GM18861 (cell line): ENCODE results near the gene COL5A1.
"Not testable (repeated sequence)": the region's sequence is repeated elsewhere in the genome, so short reads cannot be mapped to it uniquely, and the experiment has no call there.

Experiments
- ATAC-seq: cut with Tn5 transposase; IDR thresholded peaks from one replicate; pipeline ENCODE4 v1.9.1; 2021; ENCODE audit not compliant: unreplicated experiment

COL5A1 gene

DNA sequence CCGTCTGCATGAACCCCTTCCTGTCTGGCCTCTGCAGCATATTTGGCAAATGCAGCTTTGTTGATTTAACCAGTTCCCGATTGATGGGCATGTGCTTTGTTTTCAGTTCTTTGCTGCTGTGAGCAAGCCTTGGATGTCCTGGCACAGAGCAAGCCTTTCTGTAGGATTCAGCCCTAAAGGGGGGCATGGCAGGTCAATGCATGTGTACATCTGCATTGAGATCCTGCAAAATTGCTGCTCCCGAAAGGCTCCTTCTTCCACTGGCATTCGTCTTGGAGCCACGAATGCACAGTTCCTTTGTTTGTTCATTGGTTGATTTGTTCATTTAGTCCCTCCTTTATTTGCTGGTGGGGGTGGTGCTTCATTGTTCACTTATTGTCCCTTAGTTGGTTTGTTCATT lies 34.8 kb downstream of the COL5A1 start:
- no peak for ATAC-seq

DNA sequence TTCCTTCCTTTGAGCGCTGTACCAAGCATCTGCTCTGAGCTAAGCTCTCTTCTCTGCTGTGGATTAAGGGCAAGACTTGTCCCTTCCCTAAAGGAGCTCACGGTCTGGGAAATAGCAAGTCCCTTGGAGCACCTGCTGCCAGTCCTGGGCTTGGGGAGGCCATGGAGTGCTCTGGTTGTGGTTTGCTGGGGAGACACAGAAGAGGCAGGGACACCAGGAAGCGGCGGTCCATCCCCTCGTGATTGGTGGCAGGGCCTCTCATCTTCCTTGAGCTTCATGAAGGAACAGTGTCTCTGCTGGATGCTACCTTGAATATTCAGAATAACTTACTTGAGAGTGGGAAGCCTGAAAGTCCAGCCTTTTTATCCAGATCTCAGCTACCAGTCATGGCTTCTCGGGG lies 35.3 kb downstream of the COL5A1 start:
- ATAC-seq: no peak

DNA sequence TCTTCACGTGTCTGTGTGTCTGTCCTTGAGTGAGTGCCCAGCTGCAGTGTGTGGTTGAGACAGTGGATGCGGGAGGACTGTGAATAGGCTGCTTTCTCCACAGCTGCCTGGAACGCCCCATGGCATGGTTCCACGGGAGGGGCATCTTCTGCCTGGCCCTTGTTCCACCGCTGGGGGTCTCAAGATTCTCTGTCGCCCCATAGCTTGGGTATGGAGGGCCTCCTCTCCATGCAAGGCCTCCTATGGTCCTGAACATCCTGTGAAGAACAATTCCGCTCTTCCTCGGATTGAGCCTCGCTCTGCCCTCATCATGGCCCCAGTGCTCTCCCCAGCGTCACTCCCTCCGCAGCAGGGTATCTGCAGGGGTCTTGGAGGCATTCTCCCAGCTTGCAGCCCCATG lies 36.1 kb downstream of the COL5A1 start:
- ATAC-seq: no peak

DNA sequence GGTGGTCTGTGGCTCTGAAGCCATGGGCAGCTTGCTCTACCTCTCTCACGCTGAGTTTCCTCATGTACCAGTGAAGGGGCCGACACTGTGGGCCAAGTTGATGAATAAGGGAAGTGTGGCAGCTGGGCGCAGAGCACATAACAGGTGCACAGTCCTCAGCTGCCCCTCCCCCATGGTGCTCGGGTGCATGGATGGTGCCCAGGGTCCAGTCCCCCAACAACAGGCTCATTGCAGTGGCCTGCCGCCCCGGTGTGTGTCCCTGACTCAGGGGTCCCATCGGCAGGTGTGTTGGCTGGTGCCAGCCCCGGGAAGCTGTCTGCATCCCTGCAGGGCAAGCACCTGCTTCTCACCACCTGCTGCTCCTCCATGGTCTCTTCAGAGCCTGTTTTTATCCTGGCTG lies 36.6 kb downstream of the COL5A1 start:
- ATAC-seq: no peak

DNA sequence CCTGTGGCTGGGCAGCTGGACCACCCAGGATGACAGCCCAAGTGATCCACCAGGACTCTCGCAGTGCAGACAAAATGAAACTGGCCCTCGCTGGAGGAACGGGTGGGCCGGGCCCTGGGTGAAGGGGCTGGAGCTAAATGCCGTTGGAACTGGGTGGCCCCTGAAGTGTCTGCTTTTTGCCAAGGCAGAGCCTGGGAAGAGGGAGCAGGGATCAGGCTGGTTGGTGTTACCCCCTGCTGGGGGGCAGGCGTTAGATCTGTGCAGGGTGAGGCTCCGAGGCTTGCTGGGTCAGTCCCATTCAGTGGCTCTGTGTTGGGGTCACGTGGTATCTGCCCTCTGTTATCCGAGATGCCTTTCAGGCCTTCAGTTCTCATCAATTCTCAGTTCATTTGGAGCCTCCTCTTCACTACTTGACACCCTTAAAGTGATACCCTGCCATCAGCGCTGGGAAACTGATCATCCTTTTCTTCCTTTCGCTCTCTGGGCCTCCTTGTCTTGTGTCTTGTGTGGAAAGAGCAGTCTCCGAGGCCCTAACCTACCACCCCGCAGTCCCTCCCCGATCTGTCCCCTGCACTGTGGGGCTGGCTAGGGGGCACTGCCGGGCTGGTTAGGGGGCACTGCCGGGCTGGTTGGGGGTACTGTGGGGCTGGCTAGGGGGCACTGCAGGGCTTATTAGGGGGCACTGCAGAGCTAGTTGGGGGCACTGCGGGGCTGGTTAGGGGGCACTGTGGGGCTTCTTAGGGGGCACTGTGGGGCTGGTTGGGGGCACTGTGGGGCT lies 37.3 kb downstream of the COL5A1 start:
- no peak for ATAC-seq

DNA sequence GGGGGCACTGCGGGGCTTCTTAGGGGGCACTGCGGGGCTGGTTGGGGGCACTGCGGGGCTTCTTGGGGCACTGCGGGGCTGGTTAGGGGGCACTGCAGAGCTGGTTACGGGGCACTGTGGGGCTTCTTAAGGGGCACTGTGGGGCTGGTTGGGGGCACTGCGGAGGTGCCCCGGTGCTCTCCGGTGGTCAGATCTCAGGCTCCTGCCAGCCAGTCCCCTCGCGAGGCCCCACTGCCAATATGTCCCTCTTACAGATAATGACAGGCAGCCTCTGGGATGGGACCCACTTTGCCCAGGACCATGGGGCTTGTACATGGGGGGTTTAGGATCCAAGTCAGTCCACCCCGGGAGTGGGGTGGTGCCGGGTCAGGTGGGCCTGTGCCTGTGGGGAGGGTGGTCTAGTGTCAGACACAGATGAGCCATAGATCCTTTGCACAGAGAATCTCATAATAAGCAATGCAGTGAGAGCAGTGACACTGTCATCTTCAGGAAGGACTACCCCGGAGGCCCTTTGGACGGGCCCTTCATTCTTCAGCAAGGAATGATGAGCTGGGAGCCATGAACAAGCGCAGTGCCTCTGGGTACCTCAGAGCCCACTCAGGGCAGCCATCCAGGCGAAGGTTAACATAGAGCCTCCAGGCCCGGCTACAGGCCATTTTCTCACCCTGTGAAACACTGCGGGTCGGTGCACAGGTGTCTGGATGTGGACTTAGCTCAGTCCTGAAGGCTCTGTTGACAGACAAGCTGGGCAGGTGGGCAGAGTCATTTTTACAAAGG lies 38.2 kb downstream of the COL5A1 start:
- no peak for ATAC-seq

DNA sequence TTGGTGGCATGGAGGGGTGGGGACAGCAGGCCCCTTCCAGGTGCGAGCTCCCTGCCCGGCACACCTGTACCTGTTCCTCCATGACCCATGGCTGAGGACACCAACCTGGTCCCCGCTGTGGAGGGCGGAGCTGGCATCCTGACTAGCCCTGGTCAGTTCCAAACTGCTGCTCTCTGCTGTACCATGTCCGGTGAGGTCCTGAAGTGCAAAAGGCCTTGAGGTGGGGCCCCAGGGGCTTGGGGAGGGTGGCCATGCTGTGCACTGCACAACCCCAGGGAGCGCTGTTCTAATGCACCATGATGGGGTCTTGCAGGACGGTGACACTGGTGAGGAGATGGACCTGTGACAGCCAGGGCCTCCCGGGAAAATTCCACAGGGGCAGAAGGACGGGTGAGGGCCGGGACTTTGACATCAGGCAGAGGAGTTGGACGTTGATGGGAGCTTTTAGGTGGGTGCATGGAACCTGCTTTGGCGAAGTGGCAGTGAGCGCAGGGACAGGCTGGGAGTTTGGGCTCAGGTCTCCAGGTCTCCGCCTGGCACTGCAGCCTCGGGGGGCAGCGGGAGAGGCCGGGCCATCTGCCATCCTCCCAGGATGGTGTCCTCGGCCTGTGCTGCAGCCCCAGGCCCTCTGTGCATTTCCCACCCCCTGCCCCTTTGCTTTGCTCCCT lies 38.9 kb downstream of the COL5A1 start:
- no peak for ATAC-seq

DNA sequence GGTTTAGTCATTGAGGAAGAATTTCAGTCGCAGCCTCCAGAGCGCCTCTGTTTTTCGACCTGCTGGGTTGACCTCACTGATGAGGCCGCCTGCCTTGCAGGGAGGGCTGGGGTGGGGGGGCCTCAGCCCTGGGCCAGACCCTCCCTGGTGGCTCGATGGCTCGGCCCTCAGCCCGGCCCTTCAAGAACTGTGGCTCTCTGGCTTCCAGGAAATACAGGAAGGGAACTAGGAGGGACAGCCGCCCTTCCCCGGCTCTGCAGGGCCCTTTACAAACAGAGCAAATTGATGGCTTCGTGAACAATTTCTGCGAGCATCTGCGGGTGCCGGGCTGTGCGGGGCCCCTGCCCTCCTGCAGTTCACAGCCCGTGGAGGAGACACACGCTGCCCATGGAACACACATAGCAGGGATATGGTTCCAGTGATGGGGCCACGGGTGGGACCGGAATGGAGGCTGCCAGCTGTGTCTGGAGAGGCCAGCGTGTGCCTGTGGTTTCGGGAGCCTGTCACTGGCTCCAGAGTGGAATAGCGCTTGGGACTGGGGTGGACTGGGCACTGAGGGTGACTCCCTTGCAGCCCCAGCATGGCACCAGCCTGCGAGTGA lies 39.6 kb downstream of the COL5A1 start:
- ATAC-seq: no peak

DNA sequence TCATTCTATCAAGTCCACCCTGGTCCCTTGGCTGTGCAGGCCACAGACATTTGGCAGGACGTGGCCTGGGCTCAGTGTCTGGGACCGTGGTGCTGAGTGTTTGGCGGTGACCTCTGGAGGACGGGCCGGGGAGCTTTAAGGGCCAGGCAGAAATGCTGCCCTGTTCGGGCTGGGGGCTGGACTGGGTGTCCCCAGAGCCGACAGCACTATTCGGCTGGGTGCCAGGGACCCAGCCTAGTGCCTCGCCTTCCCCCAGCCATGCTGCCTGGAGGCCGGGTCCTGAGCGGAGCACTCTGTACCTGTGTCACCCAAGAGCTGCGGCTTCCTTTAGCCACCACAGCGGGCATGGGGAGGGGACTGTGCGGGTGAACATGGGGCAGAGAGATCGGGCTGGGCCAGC lies 40.4 kb downstream of the COL5A1 start:
- no peak for ATAC-seq

DNA sequence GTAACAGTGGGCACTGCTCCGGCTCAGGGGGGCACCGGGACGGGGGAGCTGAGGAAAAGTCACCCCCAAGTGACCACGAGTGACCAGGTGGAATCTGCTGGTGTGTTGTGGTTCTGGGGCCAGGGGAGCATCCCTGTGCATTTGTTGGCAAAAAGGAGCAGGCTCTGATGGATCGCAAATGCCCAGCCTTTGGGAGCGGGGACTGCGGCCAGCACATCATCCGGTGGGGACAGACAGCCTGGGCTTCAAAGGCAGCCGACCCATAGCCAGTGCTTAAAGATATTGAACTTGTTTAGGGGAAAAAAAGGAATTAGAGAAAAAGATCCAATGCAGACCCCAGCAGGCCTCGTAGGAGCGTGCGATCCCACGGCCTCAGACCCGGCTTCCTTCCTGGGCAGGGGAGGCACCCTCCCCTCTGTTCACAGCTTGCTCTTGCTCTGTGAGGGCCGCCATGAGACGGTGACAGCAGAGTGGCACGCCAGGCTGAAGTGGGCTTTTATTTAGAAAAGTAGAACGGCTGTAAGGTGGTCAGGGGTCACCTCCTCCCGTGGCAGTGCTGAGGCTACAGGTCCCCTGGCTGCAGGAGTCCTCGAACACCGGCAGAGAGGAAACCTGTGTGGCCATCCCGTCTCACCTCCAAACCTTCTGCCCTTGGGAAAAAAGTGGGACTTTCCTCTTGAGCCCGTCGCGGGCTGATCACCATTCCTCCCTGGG lies 41.2 kb downstream of the COL5A1 start:
- no peak for ATAC-seq

DNA sequence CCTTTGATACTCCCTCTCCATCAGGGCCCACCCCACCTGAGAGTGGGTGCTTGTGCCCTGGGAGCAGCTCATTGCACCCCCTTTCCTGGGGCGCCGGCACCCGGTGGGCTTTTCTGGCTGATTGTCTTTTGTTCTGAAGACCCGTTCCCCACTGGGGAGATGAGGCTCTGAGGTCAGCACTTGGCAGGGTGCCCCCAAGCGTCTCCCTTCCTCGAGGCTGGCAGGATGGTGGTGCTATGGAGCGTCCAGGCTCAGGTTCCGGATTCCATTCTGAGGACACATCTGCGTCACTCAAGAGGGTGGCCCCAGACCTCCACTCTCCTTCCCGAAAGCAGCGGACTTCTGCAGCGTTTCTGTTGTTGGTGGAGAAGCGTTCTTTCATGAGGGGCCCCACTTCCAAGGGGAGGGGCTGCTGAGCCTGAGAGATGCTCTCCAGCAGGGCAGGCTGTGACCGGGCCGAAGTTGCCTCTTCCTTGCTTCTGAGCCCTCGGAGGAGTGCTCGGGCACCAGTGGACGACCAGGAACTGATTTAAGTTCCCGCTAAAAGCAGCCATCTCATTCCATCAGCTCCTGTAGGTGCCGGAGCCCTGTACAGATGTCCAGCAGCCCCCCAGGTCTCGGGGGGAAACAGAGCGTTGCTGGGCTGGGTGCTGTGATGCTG lies 42.2 kb downstream of the COL5A1 start:
- no peak for ATAC-seq

DNA sequence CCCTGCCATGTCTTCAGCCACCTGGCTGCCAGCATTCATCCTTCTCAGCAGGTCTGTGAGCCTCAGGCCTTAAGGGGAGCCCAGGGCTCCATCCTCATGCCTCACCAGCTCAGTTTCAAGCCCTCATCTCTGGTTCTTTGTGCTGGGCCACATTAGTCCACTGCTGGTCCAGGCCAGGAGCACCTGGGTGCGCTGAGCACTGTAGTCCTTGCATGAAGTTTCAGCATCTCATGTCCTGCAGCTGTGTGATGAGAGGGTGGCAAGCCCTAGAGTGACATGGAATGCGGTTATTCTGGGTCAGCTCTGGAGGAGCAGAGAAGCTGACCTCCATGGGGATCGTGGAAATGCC lies 42.7 kb downstream of the COL5A1 start:
- no peak for ATAC-seq

DNA sequence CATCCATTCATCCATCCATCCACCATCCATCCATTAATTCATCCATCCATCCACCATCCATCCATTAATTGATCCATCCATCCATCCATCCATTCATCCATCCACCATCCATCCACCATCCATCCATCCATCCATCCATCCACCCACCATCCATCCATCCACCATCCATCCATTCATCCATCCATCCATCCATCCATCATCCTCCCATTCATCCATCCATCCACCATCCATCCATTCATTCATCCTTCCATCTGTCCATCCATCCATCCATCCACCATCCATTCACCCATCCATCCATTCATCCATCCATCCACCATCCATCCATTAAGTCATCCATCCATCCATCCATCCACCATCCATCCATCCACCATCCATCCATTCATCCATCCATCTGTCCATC lies 43.3 kb downstream of the COL5A1 start:
- not testable (repeated sequence) for ATAC-seq

DNA sequence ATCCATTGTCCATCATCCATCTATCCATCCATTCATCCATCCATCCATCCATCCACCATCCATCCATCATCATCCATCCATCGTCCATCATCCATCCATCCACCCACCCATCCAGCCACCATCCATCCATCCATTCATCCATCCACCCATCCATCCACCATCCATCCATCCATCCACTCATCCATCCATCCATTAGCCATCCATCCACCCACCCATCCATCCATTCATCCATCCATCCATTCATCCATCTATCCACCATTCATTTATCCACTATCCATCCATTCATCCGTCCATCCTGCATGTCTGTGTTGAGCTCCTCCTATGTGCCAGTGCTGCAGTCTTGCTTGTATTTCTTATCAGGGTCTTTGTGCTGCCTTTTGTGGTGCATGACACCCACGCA lies 44.2 kb downstream of the COL5A1 start:
- no peak for ATAC-seq

DNA sequence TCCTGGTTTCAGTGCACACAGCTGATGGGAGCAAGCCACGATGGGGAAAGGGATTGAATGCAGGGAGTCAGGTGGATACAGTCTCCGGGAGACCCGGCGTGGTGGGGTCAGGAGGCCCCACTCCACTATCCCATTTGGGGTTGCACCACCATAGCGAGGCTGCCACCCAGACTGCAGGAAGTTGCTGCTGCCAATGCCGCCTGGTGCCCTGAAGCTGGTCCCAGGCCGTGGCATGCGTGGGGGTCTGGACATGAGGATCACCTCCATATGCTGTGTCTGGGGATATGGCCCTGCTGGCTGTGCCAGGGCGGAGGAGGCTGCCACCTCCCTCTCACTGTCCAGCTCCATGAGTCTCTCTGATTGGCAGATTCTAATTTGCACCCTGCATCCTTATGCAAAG lies 45.3 kb downstream of the COL5A1 start:
- ATAC-seq: no peak

DNA sequence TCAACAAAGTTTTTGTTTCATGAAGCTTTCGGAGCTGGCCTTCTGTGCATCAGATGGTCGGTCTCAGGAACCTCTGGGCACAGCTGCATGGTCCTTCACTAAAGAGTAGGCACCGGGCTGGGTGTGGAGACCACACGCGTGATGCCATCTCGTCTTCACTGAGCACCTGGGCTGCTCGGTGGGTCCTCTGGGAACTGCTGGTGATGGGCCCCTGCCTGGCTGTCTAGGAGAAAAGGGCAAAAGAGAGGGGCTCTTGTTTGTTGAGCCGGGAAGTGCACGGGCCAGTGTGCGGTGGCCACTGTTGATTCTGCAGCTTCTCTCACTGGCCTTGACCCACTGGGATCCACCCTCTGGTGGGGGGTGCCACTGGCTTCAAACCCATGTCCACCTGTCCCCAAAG lies 46.0 kb downstream of the COL5A1 start:
- no peak for ATAC-seq

DNA sequence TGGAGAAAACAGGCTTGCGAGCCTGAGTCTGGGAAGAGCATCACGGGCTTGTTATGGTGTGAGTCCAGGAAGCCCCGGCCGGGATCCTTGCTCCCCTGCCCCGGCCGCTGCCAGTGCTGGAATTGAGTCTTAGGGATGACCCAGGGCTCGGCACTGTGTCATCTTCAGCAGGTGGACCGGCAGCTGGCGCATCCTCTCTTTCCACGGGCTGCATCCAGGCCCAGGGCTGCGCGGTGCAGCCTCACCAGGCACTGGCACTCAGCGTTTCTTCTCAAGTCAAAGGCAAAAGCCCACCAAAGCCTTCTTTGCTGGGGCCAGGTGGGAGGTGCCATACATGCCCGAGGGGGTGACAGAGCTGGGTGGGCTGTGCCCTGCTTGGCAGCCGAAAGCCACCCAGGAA lies 46.6 kb downstream of the COL5A1 start:
- ATAC-seq: no peak

DNA sequence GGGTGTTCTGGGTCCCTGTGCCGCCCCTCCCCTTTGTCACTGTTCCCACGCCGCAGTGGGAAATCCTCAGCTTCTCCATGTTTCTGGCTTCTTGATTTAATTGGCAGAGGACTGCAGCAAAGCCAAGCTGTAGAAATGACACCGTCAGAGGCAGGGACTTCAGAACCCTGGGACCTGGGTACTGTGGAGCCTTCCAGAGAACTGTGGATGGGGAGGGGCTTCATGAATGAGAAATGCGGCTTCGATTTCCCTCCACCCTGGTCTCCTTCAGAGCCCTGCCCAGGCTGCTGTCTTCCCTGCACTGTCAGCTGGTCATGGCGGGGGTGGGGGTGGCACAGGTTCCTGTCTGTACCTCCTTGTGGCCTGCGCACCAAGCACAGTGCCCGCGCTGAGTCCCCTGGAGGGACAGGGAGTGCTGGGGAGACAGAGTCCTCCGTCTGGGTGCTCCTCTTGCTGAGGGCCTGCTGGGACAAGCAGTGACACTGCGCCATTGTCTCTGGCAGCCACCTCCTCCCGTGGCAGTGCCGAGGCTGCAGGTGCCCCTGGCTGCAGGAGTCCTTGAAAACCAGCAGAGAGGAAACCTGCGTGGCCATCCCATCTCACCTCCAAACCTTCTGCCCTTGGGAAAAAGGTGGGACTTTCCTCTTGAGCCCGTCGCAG lies 47.2 kb downstream of the COL5A1 start:
- ATAC-seq: no peak

DNA sequence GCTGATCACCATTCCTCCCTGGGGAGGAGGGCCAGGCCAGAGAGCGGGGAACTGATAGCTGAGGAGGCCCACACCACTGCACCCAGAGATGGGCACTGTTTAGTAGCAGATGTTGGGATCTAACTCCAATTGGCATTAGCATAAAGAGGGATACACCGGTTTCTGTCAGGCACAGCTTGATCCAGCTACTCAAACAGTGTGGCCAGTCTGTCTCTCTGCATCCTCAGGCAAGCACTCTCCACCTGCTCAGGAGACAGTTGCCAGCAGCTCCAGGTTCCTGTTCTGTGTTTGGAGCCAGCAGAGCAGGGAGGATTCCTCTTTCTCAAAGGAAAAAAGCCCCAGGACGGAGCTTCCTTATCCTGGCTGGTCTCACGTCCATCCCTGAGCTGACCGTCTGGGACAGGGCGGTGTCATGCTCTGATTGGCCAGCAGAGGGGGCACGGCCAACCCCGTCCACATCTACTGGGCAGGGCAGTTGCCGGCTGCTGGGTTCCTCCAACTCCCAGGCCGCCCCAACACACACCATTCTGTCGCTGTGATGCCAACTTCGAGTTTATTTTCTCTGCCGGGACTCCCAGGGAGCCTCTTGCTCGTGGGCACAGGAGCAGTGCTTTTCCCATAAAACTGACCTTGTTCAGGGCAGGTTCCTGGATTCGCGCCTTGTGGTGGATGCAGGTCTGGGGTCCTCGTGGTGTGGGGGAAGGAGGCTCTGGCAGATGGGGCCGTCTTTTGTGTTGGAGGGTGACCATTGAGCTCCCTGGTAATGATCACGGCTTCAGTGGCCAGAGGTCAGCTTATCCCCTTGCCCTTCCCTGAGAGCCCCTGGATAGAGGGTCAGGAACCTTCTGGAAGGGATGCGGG lies 47.9 kb downstream of the COL5A1 start:
- no peak for ATAC-seq
